T47D (cell line): Measurements from ENCODE around the gene SYAP1.
"Not testable (repeated sequence)": the region's sequence is repeated elsewhere in the genome, so short reads cannot be mapped to it uniquely, and the experiment has no call there.

ENCODE experiments used
- DNase-seq, 2 experiments: peaks; one replicate each; pipeline versions ENCODE4 v3.0.0 to v3.0.0-alpha.2; 2011 to 2012; ENCODE audit warnings: low read depth in 1 of 2, low spot score in 1 of 2
- JUND ChIP-seq: IDR thresholded peaks from 2 replicates; pipeline ENCODE4 v1.6.1; 2012; ENCODE audit warnings: low read depth
- in situ Hi-C: cut with HindIII; loops from 2 replicates; pipeline ENCODE4 v1.10.0; 2016; ENCODE audit warnings: low sequenced_read_pairs, low pct_unique_long_range_greater_than_20kb

The SYAP1 gene

DNA sequence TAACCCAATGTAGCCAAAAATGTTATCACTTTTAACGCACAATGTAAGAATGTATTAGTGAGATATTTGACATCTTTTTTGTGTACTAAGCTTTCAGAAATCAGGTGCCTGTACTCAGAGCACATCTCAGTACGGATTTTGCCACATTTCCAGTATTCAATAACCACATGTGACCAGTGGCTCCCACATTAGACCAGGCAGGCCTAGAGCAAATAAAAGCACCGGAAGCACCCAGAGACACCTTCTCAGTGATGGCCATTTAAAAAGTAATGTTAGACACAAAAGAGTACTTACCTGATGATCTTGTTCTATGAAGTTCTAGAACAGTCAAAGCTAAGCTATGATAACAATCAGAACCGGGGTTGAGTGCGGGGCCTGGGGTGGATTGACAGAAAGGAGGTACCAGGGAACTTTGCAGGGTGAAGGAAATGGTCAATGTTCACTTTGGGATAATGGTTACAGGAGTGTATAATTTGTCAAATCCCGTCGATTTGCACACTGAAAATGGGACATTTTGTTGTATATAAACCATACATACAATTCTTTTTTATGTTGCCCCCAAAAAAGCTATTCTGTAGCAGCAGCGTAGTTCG lies 8.1 kb upstream of the SYAP1 start:
- in situ Hi-C loops, result no loop called here
- DNase-seq, result no peak
- no peak for TF ChIP-seq JUND

DNA sequence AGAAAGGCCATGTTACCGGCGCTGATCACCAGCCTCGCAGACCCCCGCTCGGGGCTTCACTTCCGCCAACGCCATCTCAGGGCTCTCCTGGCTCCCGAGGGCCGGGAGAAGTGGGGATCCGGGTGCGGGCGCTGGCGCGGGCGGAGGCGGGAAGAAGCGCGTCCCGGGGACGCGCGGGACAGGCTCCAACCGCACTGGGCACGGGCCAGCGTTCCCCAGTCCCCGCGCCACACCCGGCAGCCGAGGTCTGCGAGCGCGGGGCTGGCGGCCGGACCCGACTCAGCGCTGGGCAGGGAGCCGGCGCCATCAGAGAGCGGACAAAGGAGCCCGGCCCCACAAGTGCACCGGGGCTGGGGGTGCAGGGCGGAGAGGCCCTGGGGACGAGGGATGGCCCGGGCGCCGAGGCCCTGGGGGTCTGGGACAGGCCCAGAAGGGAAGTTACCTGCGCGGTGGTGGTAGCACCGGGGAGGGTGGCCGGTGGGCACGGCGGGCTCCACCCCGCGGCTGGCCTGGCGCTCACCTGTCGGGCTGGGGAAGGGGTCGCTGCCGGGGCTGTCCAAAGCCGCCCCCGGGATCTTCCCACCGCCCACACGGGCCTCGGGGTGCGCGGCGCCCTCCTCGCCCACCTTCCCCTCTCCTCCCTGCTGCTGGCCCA lies 7.4 kb upstream of the SYAP1 start:
- in situ Hi-C loops, result no loop called here
- no peak for TF ChIP-seq JUND
- peak in 1 of 2 experiments; percentile 15 for DNase-seq

DNA sequence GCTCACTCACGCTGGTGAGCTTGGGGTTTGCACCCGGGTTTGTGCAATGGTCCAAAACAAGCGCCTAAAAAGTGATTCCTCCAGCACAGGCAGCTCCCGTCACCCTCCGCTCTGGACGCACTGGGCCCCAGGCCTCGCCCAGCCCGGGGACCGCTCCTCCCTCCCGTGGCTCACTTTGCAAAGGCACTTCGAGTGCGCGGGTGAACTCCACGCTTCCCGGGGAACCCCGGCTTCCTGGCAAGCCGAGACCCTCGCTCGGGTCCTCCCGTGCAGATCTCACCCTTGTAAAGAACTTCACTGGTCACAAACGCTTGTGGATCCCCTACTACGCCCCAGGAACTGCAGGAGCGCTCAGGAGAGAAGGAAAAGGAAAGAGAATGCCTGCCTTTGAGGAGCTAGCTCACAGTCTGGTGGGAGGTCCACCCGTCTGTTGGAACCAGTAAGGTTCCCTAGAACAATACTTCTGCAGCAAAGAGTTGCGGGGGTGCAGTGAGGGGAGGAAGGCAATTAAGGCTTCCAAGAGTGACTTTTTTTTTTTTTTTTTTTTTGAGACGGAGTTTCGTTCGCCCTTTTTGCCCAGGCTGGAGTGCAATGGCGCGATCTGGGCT lies 6.8 kb upstream of the SYAP1 start, which contains the start of gene CTPS2:
CTPS2 (minus strand) TSS at position 122 of the 608 bp plus-strand sequence. CDS start 9,767 bp downstream, outside the sequence.
- in situ Hi-C loops, result no loop called here
- peak; percentile 82 to 84 for DNase-seq
- TF ChIP-seq JUND, result no peak

DNA sequence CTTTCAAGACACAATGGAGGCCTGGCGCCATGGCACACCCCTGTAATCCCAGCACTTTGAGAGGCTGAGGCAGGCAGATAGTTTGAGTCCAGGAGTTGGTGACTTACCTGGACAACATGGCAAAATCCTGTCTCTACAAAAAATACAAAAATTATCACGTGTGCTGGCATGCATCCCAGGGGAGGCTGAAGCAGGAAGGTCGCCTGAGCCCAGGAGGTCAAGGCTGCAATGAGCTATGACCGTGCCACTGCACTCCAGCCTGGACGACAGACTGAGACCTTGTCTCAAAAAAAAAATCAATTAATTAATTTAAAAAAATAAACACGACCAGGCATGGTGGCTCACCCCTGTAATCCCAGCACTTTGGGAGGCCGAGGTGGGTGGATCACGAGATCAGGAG lies 4.9 kb upstream of the SYAP1 start:
- in situ Hi-C loops, result no loop called here
- no peak for TF ChIP-seq JUND
- DNase-seq, result no peak

DNA sequence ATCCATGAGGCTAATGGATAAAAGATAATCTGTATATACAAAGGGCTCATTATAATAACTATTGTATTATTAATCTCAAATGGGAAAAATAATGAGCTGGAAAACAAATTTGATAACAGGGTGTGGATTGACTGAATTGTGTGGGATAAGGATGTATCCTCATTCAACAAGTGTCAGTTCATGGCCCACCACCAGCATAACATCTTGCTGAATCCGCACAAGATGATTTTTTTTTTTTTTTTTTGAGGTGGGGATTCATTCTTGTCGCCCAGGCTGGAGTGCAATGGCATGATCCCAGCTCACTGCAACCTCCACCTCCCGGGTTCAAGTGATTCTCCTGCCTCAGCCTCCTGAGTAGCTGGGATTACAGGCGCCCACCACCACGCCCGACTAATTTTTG lies 3.8 kb upstream of the SYAP1 start:
- DNase-seq, in situ Hi-C loops: not testable (repeated sequence)

DNA sequence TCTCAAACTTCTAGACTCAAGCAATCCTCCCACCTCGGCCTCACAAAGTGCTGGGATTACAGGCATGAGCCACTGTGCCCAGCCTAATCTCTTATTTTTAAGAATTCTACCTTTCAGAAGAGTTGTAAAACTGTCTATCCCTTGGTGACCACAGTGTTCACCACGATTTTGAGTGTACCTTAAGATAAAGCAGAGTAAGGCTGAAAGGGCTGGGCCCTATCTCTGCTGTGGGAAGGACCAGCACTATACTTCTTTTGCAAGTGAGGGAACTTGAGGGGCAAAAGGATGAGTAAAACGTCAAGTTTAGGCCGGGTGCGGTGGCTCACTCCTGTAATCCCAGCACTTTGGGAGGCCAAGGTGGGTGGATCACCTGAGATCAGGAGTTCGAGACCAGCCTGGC lies 3.0 kb upstream of the SYAP1 start:
- in situ Hi-C loops, DNase-seq: not testable (repeated sequence)

DNA sequence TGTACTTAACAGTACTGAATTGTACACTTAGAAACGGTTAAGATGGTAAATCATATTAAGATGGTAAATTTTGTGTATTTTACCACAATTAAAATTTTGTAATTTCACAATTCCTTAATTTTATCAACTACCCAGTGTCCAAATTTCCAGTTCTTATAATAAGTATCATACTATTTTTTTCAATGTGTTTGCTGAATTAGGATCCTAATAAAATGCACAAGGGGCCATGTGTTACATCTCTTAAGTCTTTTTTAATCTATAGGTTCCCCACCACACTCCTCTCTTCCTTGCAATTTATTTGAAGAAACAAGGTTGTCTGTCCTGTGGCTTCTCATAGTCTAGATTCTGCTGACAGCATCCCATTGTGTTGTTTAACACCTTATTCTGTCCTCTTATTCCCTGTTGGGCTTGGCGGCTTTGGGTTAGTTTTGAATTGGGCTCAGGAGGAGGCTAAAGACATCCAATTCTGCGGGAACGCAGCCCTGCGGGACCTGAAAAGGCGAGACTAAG lies 533 bp upstream of the SYAP1 start:
- no peak for TF ChIP-seq JUND
- DNase-seq, result no peak
- in situ Hi-C loops, result no loop called here

DNA sequence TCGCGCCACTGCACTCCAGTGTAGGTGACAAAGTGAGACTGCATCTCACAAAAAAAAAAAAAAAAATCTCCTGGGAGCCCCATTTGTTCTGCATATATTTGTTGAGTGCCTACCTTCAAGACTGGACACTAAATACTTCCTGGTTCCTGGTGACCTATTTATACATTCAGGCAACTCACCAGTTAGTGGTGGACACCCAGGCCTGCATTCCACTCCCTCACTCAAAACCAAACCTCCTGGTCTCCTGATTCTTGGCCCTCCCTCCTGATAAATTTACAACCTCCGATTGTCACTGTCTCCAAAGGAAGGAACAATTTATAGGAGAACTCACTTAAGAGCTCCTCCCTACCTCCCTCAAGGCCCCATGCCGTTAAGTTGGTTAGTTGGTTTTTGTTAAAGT lies 3.1 kb downstream of the SYAP1 start:
- DNase-seq, result no peak
- TF ChIP-seq JUND, result no peak
- in situ Hi-C loops, result no loop called here

DNA sequence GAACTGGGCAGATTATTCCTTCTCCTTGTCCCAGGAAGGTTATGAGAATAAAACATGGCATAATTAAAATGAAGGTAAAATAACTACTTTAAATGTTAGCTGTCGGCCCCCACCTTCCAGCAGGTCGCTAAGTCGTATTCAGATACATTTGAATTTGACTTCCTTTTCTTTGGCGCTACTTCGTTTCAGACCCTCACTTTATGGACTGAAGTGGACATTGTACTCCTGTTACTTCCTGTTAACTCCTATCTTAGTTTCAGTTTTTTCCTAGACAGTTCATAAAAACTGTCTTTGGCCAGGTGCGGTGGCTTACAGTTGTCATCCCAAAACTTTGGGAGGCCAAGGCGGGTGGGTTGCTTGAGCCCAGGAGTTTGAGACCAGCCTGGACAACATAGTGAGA lies 5.7 kb downstream of the SYAP1 start:
- DNase-seq, result no peak
- TF ChIP-seq JUND, result no peak
- in situ Hi-C loops, result no loop called here

DNA sequence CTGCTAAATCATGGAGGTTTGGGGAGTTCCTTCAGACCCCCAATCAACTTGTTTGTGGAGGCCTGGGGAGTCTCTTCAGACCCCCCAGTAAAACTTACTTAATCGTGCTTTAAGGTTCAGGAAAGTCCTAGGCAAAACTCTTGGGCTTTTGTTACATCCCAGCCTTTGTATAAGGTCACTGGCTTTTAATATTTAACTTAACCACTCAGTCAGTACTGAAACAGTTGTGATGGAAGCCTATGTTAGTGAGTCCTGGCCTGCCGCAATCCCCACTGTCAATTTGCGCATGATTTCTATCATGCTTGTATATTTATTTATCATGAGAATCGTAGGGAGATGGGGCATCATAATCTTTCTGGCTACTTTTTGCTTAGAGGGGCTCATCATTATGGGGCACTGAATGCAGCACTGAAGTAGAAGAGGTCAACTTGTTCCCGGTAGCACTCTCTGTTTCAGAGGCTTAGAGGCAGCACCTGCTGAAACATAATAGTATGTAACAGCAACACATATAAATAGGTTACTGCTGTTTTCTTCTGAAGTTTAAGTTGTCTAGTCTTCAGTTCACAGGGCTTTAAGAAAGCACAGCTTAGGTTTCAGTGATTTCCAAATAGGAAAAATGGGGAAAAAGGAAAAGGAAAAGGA lies 7.1 kb downstream of the SYAP1 start:
- DNase-seq, in situ Hi-C loops: not testable (repeated sequence)

DNA sequence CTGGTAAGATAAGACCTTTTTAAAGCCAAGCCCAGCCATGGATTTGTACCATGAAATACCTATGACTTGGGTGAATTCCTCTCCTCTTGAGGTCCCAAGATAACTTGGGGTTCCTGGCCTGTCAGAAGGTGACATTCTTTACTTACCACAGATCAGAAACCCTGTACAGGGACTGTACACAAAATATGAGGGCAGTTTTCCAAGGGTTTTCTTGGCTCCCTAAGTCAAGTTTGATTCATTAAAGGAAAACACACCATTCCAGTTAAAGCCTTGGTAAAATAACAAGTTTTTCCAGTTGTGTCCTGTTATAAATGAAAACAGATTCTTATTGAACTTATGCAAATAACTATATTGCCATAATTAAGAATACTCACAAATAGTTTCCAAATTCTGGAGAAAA lies 8.2 kb downstream of the SYAP1 start:
- DNase-seq, result peak in 1 of 2 experiments; percentile 35
- in situ Hi-C loops, result no loop called here
- TF ChIP-seq JUND, result no peak

DNA sequence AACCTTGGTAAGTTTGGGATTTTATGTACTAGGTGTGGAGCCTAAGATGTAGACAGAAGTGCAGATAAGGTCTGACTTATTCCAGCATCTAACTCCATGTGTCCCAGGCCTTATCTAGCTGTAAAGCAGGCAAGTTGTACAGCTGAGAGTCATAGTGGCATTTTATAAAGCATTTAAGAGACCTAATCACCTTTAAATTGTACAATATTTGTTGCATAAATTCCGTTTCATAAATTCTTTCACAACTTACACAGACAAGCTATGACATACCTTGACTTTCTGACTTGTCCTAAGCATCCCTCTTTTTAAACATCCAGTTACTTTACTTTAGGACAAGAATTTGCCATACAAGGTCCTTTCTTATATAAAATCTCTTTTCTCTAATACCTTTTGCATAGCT lies 11.0 kb downstream of the SYAP1 start:
- in situ Hi-C loops, result no loop called here
- DNase-seq, result no peak
- no peak for TF ChIP-seq JUND

DNA sequence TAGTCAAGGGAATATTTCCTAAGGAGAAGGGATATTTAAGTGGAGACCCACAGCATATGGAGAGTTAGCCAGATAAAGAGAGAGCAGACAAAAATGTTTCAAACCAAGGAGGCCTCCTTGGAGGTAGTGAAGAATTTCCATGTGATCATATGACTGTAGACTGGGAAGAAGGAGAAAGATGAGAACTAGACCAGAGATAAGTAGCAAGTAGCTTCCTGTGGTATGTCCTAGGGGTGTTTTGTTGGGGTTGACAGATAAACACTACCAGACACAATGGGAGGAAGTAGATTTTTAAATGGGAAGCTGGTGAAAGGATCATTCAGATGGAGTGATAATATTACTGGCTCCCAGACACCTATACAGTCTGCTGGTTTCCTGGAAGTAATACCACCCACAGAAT lies 13.6 kb downstream of the SYAP1 start:
- TF ChIP-seq JUND, result no peak
- in situ Hi-C loops, result no loop called here
- DNase-seq, result no peak
